ENCODE measurements around the gene PACSIN1.
"Not testable (repeated sequence)": the region's sequence is repeated elsewhere in the genome, so short reads cannot be mapped to it uniquely, and the experiment has no call there.

The PACSIN1 gene

GRCh38 chr6:34475767-34476328, 10.0 kb downstream of the PACSIN1 start:
- H3K4me1 ChIP-seq (ENCODE audit: insufficient read depth, insufficient read length), result no peaks in the 10 kb centered on the region

GRCh38 chr6:34476447-34476846, 10.6 kb downstream of the PACSIN1 start:
- no peak overlapping the region for H3K4me3 ChIP-seq (ENCODE audit: insufficient read length, low read depth)
- no peaks in the 10 kb centered on the region for H3K9me3 ChIP-seq (ENCODE audit: insufficient read depth, low read length)
- TF ChIP-seq ZNF274 (IDR thresholded peaks at IDR 0.05; ENCODE audit: low read depth, low read length), result no peak
- no peak for TF ChIP-seq SUZ12 (IDR thresholded peaks at IDR 0.05; ENCODE audit: extremely low read depth, insufficient read depth, insufficient read length)
- TF ChIP-seq YY1 (IDR thresholded peaks at IDR 0.05; ENCODE audit: insufficient read depth, insufficient read length), result no peak
- no peaks in the 10 kb centered on the region for H3K27me3 ChIP-seq (ENCODE audit: insufficient read depth, insufficient read length)
- no peaks in the 10 kb centered on the region for H3K36me3 ChIP-seq (ENCODE audit: insufficient read depth, insufficient read length, low read length)
- H3K9ac ChIP-seq (ENCODE audit: insufficient read length, low read depth), result no peak overlapping the region
- H3K4me1 ChIP-seq (ENCODE audit: insufficient read depth, insufficient read length), result no peaks in the 10 kb centered on the region
- DNase-seq (ENCODE audit: low read depth, low spot score), result no peak

More at GRCh38 chr6:34475767-34476328, 10.0 kb downstream of the PACSIN1 start:
- no peak overlapping the region for H3K9ac ChIP-seq (ENCODE audit: insufficient read length, low read depth)
- H3K4me3 ChIP-seq (ENCODE audit: insufficient read length, low read depth), result no peak overlapping the region
- TF ChIP-seq ZNF274 (IDR thresholded peaks at IDR 0.05; ENCODE audit: low read depth, low read length), result no peak
- no peak for TF ChIP-seq YY1 (IDR thresholded peaks at IDR 0.05; ENCODE audit: insufficient read depth, insufficient read length)
- TF ChIP-seq SUZ12 (IDR thresholded peaks at IDR 0.05; ENCODE audit: extremely low read depth, insufficient read depth, insufficient read length), result no peak
- H3K27me3 ChIP-seq (ENCODE audit: insufficient read depth, insufficient read length), result no peaks in the 10 kb centered on the region
- H3K36me3 ChIP-seq (ENCODE audit: insufficient read depth, insufficient read length, low read length), result no peaks in the 10 kb centered on the region
- DNase-seq (ENCODE audit: low read depth, low spot score), result no peak
- no peaks in the 10 kb centered on the region for H3K9me3 ChIP-seq (ENCODE audit: insufficient read depth, low read length)

DNA sequence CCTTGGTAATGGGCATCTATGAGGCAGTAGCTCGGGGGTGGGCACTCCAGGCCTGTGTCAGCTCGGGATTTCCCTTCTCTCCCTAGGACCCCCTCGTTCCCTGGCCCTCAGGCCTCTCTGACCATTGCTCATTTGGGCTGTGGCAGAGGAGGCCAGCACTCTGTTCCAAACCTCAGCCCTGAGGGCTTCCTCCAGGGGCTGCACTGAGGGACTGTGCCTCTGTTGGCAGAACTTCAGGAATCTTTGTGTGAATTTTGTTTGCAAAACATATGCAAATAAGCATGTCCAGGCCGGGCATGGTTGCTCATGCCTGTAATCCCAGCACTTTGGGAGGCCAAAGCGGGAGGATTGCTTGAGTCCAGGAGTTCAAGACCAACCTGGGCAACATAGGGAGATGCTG, 11.0 kb downstream of the PACSIN1 start:
- Histone ChIP-seq H3K9me3 (ENCODE audit: insufficient read depth, low read length) (no peaks in the 10 kb centered on the region), H3K27me3 (ENCODE audit: insufficient read depth, insufficient read length) (no peaks in the 10 kb centered on the region), H3K4me1 (ENCODE audit: insufficient read depth, insufficient read length) (no peaks in the 10 kb centered on the region), H3K4me3 (ENCODE audit: insufficient read length, low read depth) (no peak overlapping the region), H3K9ac (ENCODE audit: insufficient read length, low read depth) (no peak overlapping the region), H3K36me3 (ENCODE audit: insufficient read depth, insufficient read length, low read length) (no peaks in the 10 kb centered on the region)
- TF ChIP-seq SUZ12 (IDR thresholded peaks at IDR 0.05; ENCODE audit: extremely low read depth, insufficient read depth, insufficient read length) (no peak), ZNF274 (IDR thresholded peaks at IDR 0.05; ENCODE audit: low read depth, low read length) (no peak), YY1 (IDR thresholded peaks at IDR 0.05; ENCODE audit: insufficient read depth, insufficient read length) (no peak)
- DNase-seq (ENCODE audit: low read depth, low spot score), result no peak

GRCh38 chr6:34478796-34479195, 12.9 kb downstream of the PACSIN1 start:
- Histone ChIP-seq H3K9me3 (ENCODE audit: insufficient read depth, low read length) (no peaks in the 10 kb centered on the region), H3K36me3 (ENCODE audit: insufficient read depth, insufficient read length, low read length) (no peaks in the 10 kb centered on the region), H3K4me3 (ENCODE audit: insufficient read length, low read depth) (no peak overlapping the region), H3K9ac (ENCODE audit: insufficient read length, low read depth) (no peak overlapping the region), H3K4me1 (ENCODE audit: insufficient read depth, insufficient read length) (no peaks in the 10 kb centered on the region), H3K27me3 (ENCODE audit: insufficient read depth, insufficient read length) (no peaks in the 10 kb centered on the region)
- no peak for TF ChIP-seq YY1 (IDR thresholded peaks at IDR 0.05; ENCODE audit: insufficient read depth, insufficient read length)
- no peak for TF ChIP-seq ZNF274 (IDR thresholded peaks at IDR 0.05; ENCODE audit: low read depth, low read length)
- no peak for DNase-seq (ENCODE audit: low read depth, low spot score)

DNA sequence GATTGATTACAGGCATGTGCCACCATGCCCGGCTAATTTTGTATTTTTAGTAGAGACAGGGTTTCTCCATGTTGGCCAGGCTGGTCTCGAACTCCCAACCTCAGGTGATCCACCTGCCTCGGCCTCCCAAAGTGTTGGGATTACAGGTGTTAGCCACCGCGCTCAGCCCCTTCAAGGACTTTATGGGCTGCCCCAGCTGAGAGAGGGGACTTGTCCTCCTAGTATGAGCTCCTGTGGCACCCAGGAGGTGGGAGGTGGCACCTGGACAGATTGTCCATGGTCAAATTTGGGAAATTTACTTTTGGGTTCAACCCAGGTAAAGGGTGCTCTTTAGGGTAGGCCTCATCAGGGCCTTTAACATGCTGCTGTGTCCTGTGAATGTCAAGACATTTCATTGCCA, 17.9 kb downstream of the PACSIN1 start:
- H3K4me3 ChIP-seq (ENCODE audit: insufficient read length, low read depth); H3K36me3 ChIP-seq (ENCODE audit: insufficient read depth, insufficient read length, low read length); H3K27me3 ChIP-seq (ENCODE audit: insufficient read depth, insufficient read length); DNase-seq (ENCODE audit: low read depth, low spot score); H3K4me1 ChIP-seq (ENCODE audit: insufficient read depth, insufficient read length); H3K9ac ChIP-seq (ENCODE audit: insufficient read length, low read depth); H3K9me3 ChIP-seq (ENCODE audit: insufficient read depth, low read length): not testable (repeated sequence)

DNA sequence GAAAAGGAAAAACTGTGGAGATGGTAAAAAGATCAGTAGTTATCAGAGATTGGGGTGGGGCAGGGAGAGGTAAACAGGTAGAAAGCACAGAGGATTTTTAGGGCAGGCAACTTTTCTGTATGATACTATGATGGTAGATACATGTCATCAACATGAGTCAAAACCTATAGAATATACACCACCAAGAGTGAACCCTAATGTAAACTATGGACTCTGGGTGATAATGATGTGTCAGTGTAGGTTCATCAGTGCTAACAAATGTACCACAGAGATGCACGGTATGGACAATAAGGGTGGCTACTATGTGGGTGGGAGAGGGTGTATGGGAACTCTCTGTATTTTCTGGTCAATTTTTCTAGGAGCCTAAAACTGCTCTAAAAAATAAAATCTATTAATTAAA, 18.5 kb downstream of the PACSIN1 start:
- Histone ChIP-seq H3K9ac (ENCODE audit: insufficient read length, low read depth) (no peak overlapping the region), H3K36me3 (ENCODE audit: insufficient read depth, insufficient read length, low read length) (no peaks in the 10 kb centered on the region), H3K27me3 (ENCODE audit: insufficient read depth, insufficient read length) (no peaks in the 10 kb centered on the region), H3K9me3 (ENCODE audit: insufficient read depth, low read length) (no peaks in the 10 kb centered on the region), H3K4me3 (ENCODE audit: insufficient read length, low read depth) (no peak overlapping the region), H3K4me1 (ENCODE audit: insufficient read depth, insufficient read length) (no peaks in the 10 kb centered on the region)
- no peak for DNase-seq (ENCODE audit: low read depth, low spot score)
- TF ChIP-seq YY1 (IDR thresholded peaks at IDR 0.05; ENCODE audit: insufficient read depth, insufficient read length), result no peak
- no peak for TF ChIP-seq SUZ12 (IDR thresholded peaks at IDR 0.05; ENCODE audit: extremely low read depth, insufficient read depth, insufficient read length)
- no peak for TF ChIP-seq ZNF274 (IDR thresholded peaks at IDR 0.05; ENCODE audit: low read depth, low read length)

- Histone ChIP-seq H3K4me1 (ENCODE audit: insufficient read depth, insufficient read length) (no peaks in the 10 kb centered on the region), H3K36me3 (ENCODE audit: insufficient read depth, insufficient read length, low read length) (no peaks in the 10 kb centered on the region), H3K4me3 (ENCODE audit: insufficient read length, low read depth) (no peak overlapping the region), H3K27me3 (ENCODE audit: insufficient read depth, insufficient read length) (no peaks in the 10 kb centered on the region), H3K9ac (ENCODE audit: insufficient read length, low read depth) (no peak overlapping the region), H3K9me3 (ENCODE audit: insufficient read depth, low read length) (no peaks in the 10 kb centered on the region)
- DNase-seq (ENCODE audit: low read depth, low spot score), result no peak
- TF ChIP-seq YY1 (IDR thresholded peaks at IDR 0.05; ENCODE audit: insufficient read depth, insufficient read length), result no peak
- no peak for TF ChIP-seq ZNF274 (IDR thresholded peaks at IDR 0.05; ENCODE audit: low read depth, low read length)
- no peak for TF ChIP-seq SUZ12 (IDR thresholded peaks at IDR 0.05; ENCODE audit: extremely low read depth, insufficient read depth, insufficient read length)
These were observed 19.0 kb downstream of the PACSIN1 start for GRCh38 chr6:34484899-34485298.
